Peyer's patch (tissue), 4 donors: ENCODE measurements around the gene STYXL1.

Source experiments
- POLR2A ChIP-seq, 2 donors: fragments of 450-650 bp; IDR thresholded peaks; one replicate each; pipeline ENCODE4 v1.5.1; 2017; ENCODE audit warnings: antibody characterized with exemption in 2 of 2, mild to moderate bottlenecking in 2 of 2, moderate library complexity in 2 of 2
- TF ChIP-seq, protein P1 (sequence below), 6 experiments: fragments of 450-650 bp in 4 of 6; fragments of 200-600 bp in 2 of 6; sonication (generic) in 1 of 6; IDR thresholded peaks; one replicate each; pipeline ENCODE4 v1.5.1; 2017 to 2019; ENCODE audit warnings: antibody characterized with exemption in 6 of 6, mild to moderate bottlenecking in 3 of 6, moderate library complexity in 1 of 6

DNA sequence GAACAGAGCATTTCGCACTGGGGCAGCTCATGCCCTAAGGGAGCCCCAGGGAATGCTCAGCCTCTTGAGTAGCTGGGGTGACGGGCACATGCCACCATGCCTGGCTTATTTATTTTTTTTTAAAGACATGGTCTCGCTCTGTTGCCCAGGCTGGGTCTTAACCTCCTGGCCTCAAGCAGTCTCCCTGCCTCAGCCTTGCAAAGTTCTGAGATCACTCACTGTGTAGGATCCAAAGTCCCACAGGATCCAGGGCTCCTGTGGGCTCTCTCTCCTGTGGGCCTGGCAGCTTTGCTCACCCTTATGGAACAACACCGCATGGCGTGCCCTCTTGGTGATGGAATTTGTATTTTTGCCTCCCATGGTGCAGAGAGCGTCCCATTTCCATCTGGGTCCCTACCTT, 87.4 kb downstream of the STYXL1 start:
- no peak for TF ChIP-seq POLR2A (IDR thresholded peaks at IDR 0.05)
- TF ChIP-seq, protein P1, sequence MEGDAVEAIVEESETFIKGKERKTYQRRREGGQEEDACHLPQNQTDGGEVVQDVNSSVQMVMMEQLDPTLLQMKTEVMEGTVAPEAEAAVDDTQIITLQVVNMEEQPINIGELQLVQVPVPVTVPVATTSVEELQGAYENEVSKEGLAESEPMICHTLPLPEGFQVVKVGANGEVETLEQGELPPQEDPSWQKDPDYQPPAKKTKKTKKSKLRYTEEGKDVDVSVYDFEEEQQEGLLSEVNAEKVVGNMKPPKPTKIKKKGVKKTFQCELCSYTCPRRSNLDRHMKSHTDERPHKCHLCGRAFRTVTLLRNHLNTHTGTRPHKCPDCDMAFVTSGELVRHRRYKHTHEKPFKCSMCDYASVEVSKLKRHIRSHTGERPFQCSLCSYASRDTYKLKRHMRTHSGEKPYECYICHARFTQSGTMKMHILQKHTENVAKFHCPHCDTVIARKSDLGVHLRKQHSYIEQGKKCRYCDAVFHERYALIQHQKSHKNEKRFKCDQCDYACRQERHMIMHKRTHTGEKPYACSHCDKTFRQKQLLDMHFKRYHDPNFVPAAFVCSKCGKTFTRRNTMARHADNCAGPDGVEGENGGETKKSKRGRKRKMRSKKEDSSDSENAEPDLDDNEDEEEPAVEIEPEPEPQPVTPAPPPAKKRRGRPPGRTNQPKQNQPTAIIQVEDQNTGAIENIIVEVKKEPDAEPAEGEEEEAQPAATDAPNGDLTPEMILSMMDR (IDR thresholded peaks at IDR 0.05), result no peak
